Stimulated activated CD8-positive, alpha-beta memory T cell treated with anti-CD3 and anti-CD28 coated beads, Interleukin-7, amount 100 ng/mL, for 48 hours (primary cell): ENCODE measurements around the gene DAG1.

Experiments
- DNase-seq, 2 donors: peaks; one replicate each; pipeline ENCODE4 v3.0.0-alpha.2; 2020; ENCODE audit warnings: low read depth in 1 of 2; ENCODE audit errors: extremely low read depth in 1 of 2

Gene DAG1

GRCh38 chr3:49512781-49513355 lies 42.8 kb downstream of the DAG1 start:
- no peak for DNase-seq

- DNase-seq, result no peak
Measured at GRCh38 chr3:49513494-49514124, 43.5 kb downstream of the DAG1 start.

- no peak for DNase-seq
Measured at GRCh38 chr3:49518016-49518415, 47.9 kb downstream of the DAG1 start.

GRCh38 chr3:49518441-49518840 lies 48.4 kb downstream of the DAG1 start:
- DNase-seq, result no peak

- DNase-seq, result no peak
Measured at GRCh38 chr3:49519296-49519695, 49.2 kb downstream of the DAG1 start.

GRCh38 chr3:49519916-49520385 lies 49.9 kb downstream of the DAG1 start:
- no peak for DNase-seq

GRCh38 chr3:49523756-49524747 lies 54.0 kb downstream of the DAG1 start:
- no peak for DNase-seq

- peak in 1 of 2 donors; percentile 6 for DNase-seq
Measured at GRCh38 chr3:49529567-49529966, 59.5 kb downstream of the DAG1 start.

GRCh38 chr3:49530231-49530630 lies 60.2 kb downstream of the DAG1 start:
- no peak for DNase-seq

GRCh38 chr3:49530701-49531100 lies 60.6 kb downstream of the DAG1 start:
- DNase-seq, result no peak

GRCh38 chr3:49531218-49531617 lies 61.2 kb downstream of the DAG1 start:
- no peak for DNase-seq

GRCh38 chr3:49531715-49532114 lies 61.6 kb downstream of the DAG1 start:
- peak in 1 of 2 donors; percentile 5 for DNase-seq

GRCh38 chr3:49533031-49533430 lies 63.0 kb downstream of the DAG1 start:
- DNase-seq, result no peak

GRCh38 chr3:49533786-49534519 lies 63.9 kb downstream of the DAG1 start:
- no peak for DNase-seq

- DNase-seq, result no peak
Measured at GRCh38 chr3:49534581-49535441, 64.7 kb downstream of the DAG1 start.

GRCh38 chr3:49535971-49536874 lies 66.2 kb downstream of the DAG1 start:
- DNase-seq, result no peak

- no peak for DNase-seq
Measured at GRCh38 chr3:49536875-49537533, 66.9 kb downstream of the DAG1 start.
